GM10847 (cell line): ENCODE results near the gene CAGE1.

Experiments used
- POLR2A ChIP-seq: IDR thresholded peaks from 2 replicates; pipeline ENCODE4 v1.6.1; 2011; ENCODE audit not compliant: insufficient read length; ENCODE audit errors: extremely low read depth

CAGE1 gene

DNA sequence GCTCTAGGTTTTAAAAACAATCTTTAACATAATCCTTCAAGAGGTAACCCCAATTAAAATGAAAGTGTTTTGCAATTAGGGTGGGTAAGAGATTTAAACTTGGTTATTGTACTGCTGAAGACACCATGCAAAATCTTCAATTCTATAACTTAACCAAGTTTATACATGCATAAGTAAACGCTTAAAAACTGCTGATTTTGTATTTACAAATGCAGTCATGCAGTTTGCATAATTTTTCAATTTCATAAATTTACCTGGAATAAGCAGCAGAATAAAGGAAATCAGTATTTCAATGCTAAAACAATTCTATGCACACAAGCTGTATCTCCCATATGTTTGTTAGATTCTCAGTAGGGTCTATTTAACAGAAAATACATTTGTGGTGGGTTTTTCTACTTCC, 99.5 kb downstream of the CAGE1 start:
- TF ChIP-seq POLR2A, result no peak

DNA sequence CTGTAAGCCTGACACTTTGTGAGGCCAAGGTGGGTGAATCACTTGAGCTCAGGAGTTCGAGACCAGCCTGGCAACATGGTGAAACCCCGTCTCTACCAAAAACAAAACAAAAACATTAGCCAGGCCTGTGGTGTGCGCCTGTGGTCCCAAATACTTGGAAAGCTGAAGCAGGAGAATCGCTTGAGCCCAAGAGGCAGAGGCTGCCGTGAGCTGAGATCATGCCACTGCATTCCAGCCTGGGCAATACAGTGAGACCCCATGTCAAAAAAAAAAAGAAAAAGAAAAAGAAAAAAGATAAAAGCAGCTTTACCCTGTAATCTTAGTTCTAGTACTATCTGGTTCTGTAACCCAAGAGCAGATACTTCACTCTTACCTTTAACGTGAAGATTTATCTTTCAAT, 104.1 kb downstream of the CAGE1 start:
- no peak for TF ChIP-seq POLR2A

DNA sequence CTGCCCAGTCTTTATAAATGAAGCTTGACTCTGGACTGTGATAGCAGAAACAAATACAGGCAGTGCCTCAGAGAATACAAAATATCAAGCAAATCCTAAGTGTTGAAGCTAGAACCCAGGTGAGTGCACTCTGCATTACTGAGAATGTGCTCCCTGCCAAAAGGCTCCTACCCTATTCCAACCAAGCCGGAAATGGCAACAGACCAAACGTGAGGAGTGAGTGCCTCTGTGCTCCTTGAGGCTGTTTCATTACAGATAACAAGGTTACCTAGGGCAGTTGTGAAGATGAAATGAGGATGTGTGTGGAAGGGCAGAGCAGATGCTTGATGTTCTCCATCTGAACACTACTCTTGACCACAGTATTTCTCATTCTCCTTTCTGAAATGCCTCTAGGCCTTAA, 105.9 kb downstream of the CAGE1 start:
- no peak for TF ChIP-seq POLR2A

DNA sequence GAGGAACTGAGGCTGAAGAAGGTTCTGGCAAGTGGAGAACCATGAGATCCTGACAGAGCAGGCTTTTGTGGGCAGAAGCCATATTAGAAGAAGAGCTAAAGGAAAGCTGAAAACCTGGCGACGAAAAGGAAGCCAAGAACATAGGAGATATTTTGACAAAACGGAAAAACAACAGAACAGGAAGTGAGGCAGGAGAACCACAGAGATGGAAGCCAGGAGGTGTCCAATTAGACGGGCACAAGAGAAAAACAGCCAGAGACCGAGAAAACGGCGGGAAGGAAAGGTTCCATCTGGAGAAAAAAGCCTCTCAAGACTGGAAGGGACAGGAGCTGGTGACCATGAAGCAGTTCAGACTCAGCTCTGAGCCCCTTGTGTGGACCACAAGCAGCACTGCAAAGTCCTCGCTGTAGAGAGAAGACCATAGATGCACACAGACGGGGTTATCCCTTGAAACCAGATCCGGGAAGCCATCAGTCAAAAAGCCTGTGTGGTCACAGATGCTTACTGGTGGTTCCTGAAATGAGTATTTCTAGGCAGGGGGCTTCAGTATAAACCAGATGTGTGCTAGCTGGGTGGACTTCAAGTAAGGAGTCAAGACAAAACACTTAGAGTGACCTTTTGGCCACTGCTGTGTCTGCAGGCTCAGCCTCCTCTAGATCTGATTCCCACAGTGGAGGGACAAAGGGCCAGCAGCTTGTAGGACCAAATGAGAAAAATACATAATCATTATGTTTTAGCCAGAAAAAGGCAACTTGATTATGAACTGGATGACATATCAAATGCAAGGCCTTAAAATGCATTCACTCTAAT, 107.2 kb downstream of the CAGE1 start:
- no peak for TF ChIP-seq POLR2A
